Gastroesophageal sphincter (tissue), 4 donors: ENCODE results near the gene RASGEF1C. TPM values are rescaled to one million over a fixed set of nuclear protein-coding genes. Genes with fewer than 3 reads are reported as not detected.

ENCODE experiments used
- ATAC-seq: fragments of 150-250 bp; one replicate; pipeline ENCODE4 v1.9.1; 2016; ENCODE audit warnings: mild to moderate bottlenecking, moderate library complexity
- H3K27ac ChIP-seq, 4 donors: fragments of 200-600 bp; sonication (generic) in 3 of 4; 1 replicate in 3 of 4; 2 replicates in 1 of 4; pipeline ENCODE4 v1.5.1; 2016 to 2019
- H3K27me3 ChIP-seq: fragments of 200-600 bp; sonication (generic); one replicate; pipeline ENCODE4 v1.5.1; 2019
- H3K36me3 ChIP-seq, 2 donors: fragments of 200-600 bp; sonication (generic); one replicate each; pipeline ENCODE4 v1.5.1; 2019; ENCODE audit warnings: control low read depth in 1 of 2
- H3K4me1 ChIP-seq, 3 donors: fragments of 200-600 bp; sonication (generic); 1 replicate in 2 of 3; 2 replicates in 1 of 3; pipeline ENCODE4 v1.5.1; 2016 to 2019; ENCODE audit warnings: control low read depth in 2 of 3
- H3K4me3 ChIP-seq, 2 donors: fragments of 200-600 bp; sonication (generic); one replicate each; pipeline ENCODE4 v1.5.1; 2019; ENCODE audit warnings: mild to moderate bottlenecking in 1 of 2, moderate library complexity in 1 of 2
- H3K9me3 ChIP-seq, 3 donors: fragments of 200-600 bp; sonication (generic); one replicate each; pipeline ENCODE4 v1.5.1; 2017 to 2019; ENCODE audit warnings: control low read depth in 2 of 3
- CTCF ChIP-seq, 4 experiments: fragments of 200-600 bp in 2 of 4; fragments of 450-650 bp in 2 of 4; sonication (generic) in 1 of 4; IDR thresholded peaks; one replicate each; pipeline ENCODE4 v1.5.1; 2017 to 2019; ENCODE audit warnings: antibody characterized with exemption in 4 of 4, mild to moderate bottlenecking in 2 of 4, moderate library complexity in 2 of 4
- EP300 ChIP-seq: sonication (generic); formaldehyde crosslinking; IDR thresholded peaks from one replicate; pipeline ENCODE4 v1.6.1; 2017; ENCODE audit warnings: antibody characterized with exemption, mild to moderate bottlenecking
- POLR2A ChIP-seq, 2 donors: fragments of 450-650 bp; IDR thresholded peaks; one replicate each; pipeline ENCODE4 v1.6.1; 2017; ENCODE audit warnings: antibody characterized with exemption in 2 of 2, mild to moderate bottlenecking in 2 of 2, moderate library complexity in 1 of 2
- POLR2AphosphoS5 ChIP-seq: sonication (generic); formaldehyde crosslinking; IDR thresholded peaks from one replicate; pipeline ENCODE4 v1.6.1; 2017; ENCODE audit warnings: antibody characterized with exemption
- WGBS, 2 donors: methylation state at CpG; one replicate each; pipeline ENCODE4 v1.1.5; 2018; ENCODE audit warnings: low coverage in 1 of 2; 5-methylcytosine and 5-hydroxymethylcytosine counted together
- total RNA-seq, 4 donors: library from RNA; depleted of rRNA; stranded (reverse); fragments of >200 nt; gene quantifications; one replicate each; pipeline ENCODE4 v1.1.0, GENCODE V29; 2016

Gene RASGEF1C
- total RNA-seq, 4 donors from 2014 or later = 0.81 to 8.4 (median 2.0) TPM

- Histone ChIP-seq H3K27ac (no peak overlapping the region), H3K9me3 (no peaks in the 10 kb centered on the region), H3K27me3 (peaks cover 22% of the 10 kb centered on the region), H3K4me3 (no peak overlapping the region), H3K4me1 (no peaks in the 10 kb centered on the region), H3K36me3 (no peaks in the 10 kb centered on the region)
- ATAC-seq = no peak
- WGBS, 2 donors = 69 to 80% methylated on average over 6 to 9 of the region's 9 CpGs
- TF ChIP-seq CTCF (IDR thresholded peaks at IDR 0.05) (no peak), POLR2A (IDR thresholded peaks at IDR 0.05) (no peak), POLR2AphosphoS5 (no peak), EP300 (no peak)
Measured at GRCh38 chr5:180078348-180078747, 130.7 kb downstream of the RASGEF1C start.

DNA sequence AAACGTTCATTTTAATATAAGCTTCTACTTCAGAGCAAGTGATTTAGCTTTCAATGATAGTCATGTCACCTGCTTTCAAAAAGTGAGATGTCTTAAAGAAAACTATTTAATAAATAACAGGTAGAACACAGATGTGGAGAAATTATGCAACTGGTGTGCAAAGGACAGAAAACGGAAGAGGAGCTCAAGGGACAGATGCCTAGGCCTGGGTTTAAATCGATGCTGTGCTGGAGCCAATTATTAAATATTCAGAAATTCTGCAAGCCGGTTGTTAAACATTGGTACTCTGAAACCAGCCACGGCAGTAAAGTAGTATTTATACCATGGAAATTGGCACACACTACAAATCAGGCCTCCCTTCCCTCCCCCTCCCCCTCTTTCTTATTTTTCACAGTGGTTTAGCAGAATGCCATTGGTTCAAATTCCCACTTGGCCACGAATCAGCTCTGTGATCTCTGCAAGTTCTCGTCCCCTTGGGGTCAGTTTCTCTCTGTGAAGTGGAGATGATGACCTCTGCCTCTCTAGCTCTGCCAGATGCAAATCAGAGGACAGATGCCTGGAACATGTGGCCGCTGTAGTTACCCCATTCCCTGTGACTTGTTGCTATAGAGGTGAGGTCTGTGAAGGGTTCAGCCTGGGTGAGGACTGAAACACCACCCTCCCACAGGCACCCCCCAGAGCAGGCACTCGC is 131.3 kb downstream of the RASGEF1C start:
- Histone ChIP-seq H3K27me3 (peaks cover 22% of the 10 kb centered on the region), H3K9me3 (no peaks in the 10 kb centered on the region), H3K36me3 (no peaks in the 10 kb centered on the region), H3K4me1 (no peaks in the 10 kb centered on the region), H3K4me3 (no peak overlapping the region), H3K27ac (no peak overlapping the region)
- TF ChIP-seq POLR2A (IDR thresholded peaks at IDR 0.05) (no peak), CTCF (IDR thresholded peaks at IDR 0.05) (no peak), EP300 (no peak), POLR2AphosphoS5 (no peak)
- no peak for ATAC-seq
- WGBS, 2 donors = 76 to 92% methylated on average over 5 to 6 of the region's 9 CpGs

DNA sequence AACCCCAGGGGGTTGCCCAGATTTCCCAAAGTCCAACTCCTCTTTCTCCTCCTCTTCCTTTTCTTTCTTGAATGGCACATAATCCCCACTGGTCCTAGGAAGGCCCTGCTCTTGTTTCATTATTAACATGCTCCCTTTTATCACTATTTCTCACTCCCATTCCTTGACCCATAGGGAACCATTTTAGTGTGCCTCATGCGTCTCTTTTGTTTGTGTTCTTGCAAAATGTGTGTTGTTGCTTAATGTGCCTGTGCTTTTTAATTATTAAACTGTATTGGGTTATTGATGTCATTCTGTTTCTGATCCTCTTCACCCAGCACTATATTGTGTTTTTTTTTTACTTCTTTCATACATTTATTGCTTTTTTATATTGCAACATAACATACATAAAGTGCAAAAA is 133.3 kb downstream of the RASGEF1C start:
- Histone ChIP-seq H3K4me3 (no peak overlapping the region), H3K27ac (no peak overlapping the region), H3K36me3 (no peaks in the 10 kb centered on the region), H3K4me1 (peaks cover 0 to 7% (median 0%) of the 10 kb centered on the region in 3 donors), H3K9me3 (no peaks in the 10 kb centered on the region), H3K27me3 (peaks cover 15% of the 10 kb centered on the region)
- no peak for TF ChIP-seq CTCF (IDR thresholded peaks at IDR 0.05)
- TF ChIP-seq POLR2AphosphoS5 = no peak
- TF ChIP-seq POLR2A (IDR thresholded peaks at IDR 0.05) = no peak
- TF ChIP-seq EP300 = no peak
- no peak for ATAC-seq
- WGBS, 2 donors = 79 to 100% methylated on average over 1 of the region's 1 CpG

GRCh38 chr5:180074462-180074861 is 134.5 kb downstream of the RASGEF1C start:
- peaks cover 3 to 20% (median 7%) of the 10 kb centered on the region in 3 donors for H3K4me1 ChIP-seq
- H3K4me3 ChIP-seq = no peak overlapping the region
- H3K27me3 ChIP-seq = peaks cover 5% of the 10 kb centered on the region
- H3K36me3 ChIP-seq = no peaks in the 10 kb centered on the region
- no peak for ATAC-seq
- 41 to 52% methylated on average over 4 of the region's 4 CpGs for WGBS, 2 donors
- no peak overlapping the region for H3K27ac ChIP-seq
- TF ChIP-seq POLR2AphosphoS5 = no peak
- TF ChIP-seq POLR2A (IDR thresholded peaks at IDR 0.05) = no peak
- TF ChIP-seq CTCF (IDR thresholded peaks at IDR 0.05) = no peak
- TF ChIP-seq EP300 = no peak
- no peaks in the 10 kb centered on the region for H3K9me3 ChIP-seq

- H3K4me3 ChIP-seq = no peak overlapping the region
- 87% methylated on average over 4 of the region's 25 CpGs; no CpG with 5 or more reads in 1 of the 2 donors for WGBS, 2 donors
- no peaks in the 10 kb centered on the region for H3K9me3 ChIP-seq
- H3K36me3 ChIP-seq = no peaks in the 10 kb centered on the region
- peaks cover 3 to 39% (median 10%) of the 10 kb centered on the region in 3 donors for H3K4me1 ChIP-seq
- H3K27ac ChIP-seq = peak overlapping the region in 3 of 4 donors; percentile 92 to 98 (median 95)
- no peaks in the 10 kb centered on the region for H3K27me3 ChIP-seq
- ATAC-seq = no peak
- TF ChIP-seq POLR2AphosphoS5 (no peak), EP300 (no peak), CTCF (IDR thresholded peaks at IDR 0.05) (no peak), POLR2A (IDR thresholded peaks at IDR 0.05) (no peak)
Measured at GRCh38 chr5:180072556-180072955, 136.5 kb downstream of the RASGEF1C start.
